Panc1 (cell line): ENCODE data around the gene PTGIS. TPM values are rescaled to one million over a fixed set of nuclear protein-coding genes. Genes with fewer than 3 reads are reported as not detected.

Source experiments
- ATAC-seq: fragments of 200-7000 bp; cut with Tn5 transposase; 2 replicates; pipeline ENCODE4 v1.9.1; 2020; ENCODE audit warnings: mild to moderate bottlenecking, moderate library complexity
- BruUV-seq: library from RNA; stranded (reverse); fragments of 400-500 nt; replicated peaks from 2 replicates; lab custom pipeline; 2021; lab: Mats Ljungman, UMichigan
- CTCF ChIA-PET: fragments of 300-600 bp; sonication (Branson Sonifier 250); formaldehyde crosslinking; loops from one replicate; lab custom pipeline; 2022; ENCODE audit warnings: antibody characterized with exemption; lab: Charles Lee
- POLR2A ChIA-PET: fragments of 300-600 bp; sonication (Branson Sonifier 250); formaldehyde crosslinking; loops from one replicate; lab custom pipeline; 2022; ENCODE audit warnings: antibody characterized with exemption; lab: Charles Lee
- DNase-seq: peaks from one replicate; pipeline ENCODE4 v3.0.0-alpha.2; 2010; ENCODE audit warnings: low read depth, low spot score
- H3K27ac ChIP-seq: 2 replicates; pipeline ENCODE4 v1.5.1; 2011; ENCODE audit warnings: mild to moderate bottlenecking, low read length, inconsistent platforms
- H3K27me3 ChIP-seq: fragments of 200-500 bp; sonication (Bioruptor generic); 2 replicates; pipeline ENCODE4 v1.6.0; 2014; ENCODE audit warnings: low read length, inconsistent platforms; ENCODE audit not compliant: control insufficient read depth, insufficient read depth
- H3K36me3 ChIP-seq: fragments of 200-500 bp; sonication (Bioruptor generic); 2 replicates; pipeline ENCODE4 v1.5.1; 2014; ENCODE audit warnings: inconsistent platforms, mild to moderate bottlenecking, low read length, moderate library complexity; ENCODE audit not compliant: control insufficient read depth, insufficient read depth
- H3K4me1 ChIP-seq: 2 replicates; pipeline ENCODE4 v1.5.1; 2011; ENCODE audit warnings: inconsistent platforms, mild to moderate bottlenecking, low read length, moderate library complexity; ENCODE audit not compliant: control insufficient read depth, insufficient read depth
- H3K4me3 ChIP-seq, 2 experiments: 2 replicates each; pipeline ENCODE4 v1.5.1; 2011 to 2012; ENCODE audit warnings: low read depth in 2 of 2, low read length in 2 of 2, mild to moderate bottlenecking in 2 of 2, inconsistent platforms in 1 of 2, moderate library complexity in 1 of 2
- H3K9me3 ChIP-seq: fragments of 200-500 bp; sonication (Bioruptor generic); 2 replicates; pipeline ENCODE4 v1.5.1; 2014; ENCODE audit warnings: low read depth, mild to moderate bottlenecking, inconsistent platforms, low read length, moderate library complexity; ENCODE audit not compliant: control insufficient read depth, insufficient read depth
- POLR2AphosphoS5 ChIP-seq: IDR thresholded peaks from 2 replicates; pipeline ENCODE4 v1.6.1; 2012; ENCODE audit warnings: mild to moderate bottlenecking, low read depth, low read length, moderate library complexity
- SIN3A ChIP-seq: IDR thresholded peaks from 2 replicates; pipeline ENCODE4 v1.6.1; 2012; ENCODE audit warnings: low read depth, mild to moderate bottlenecking, low read length, moderate library complexity, borderline replicate concordance; ENCODE audit not compliant: insufficient read depth
- TCF7L2 ChIP-seq: IDR thresholded peaks from 2 replicates; pipeline ENCODE4 v1.6.1; 2011; ENCODE audit warnings: mild to moderate bottlenecking, low read depth, low read length, inconsistent platforms
- in situ Hi-C: cut with HindIII; loops from 2 replicates; pipeline ENCODE4 v1.10.0; 2016; ENCODE audit warnings: low sequenced_read_pairs, low pct_unique_long_range_greater_than_20kb
- intact Hi-C: fragments of 100-400 bp; cut with micrococcal nuclease; formaldehyde crosslinking; loops from one replicate; pipeline ENCODE4 v1.10.0; 2022; ENCODE audit not compliant: unreplicated experiment
- total RNA-seq: library from RNA; stranded (reverse); gene quantifications from one replicate; pipeline ENCODE4 v1.2.1, GENCODE V29; 2021; ENCODE audit not compliant: unreplicated experiment
- TF ChIP-seq, protein P1 (sequence below), 2 experiments: IDR thresholded peaks; 2 replicates each; pipeline ENCODE4 v1.6.1; 2011 to 2012; ENCODE audit warnings: low read depth in 2 of 2, control low read depth in 1 of 2, low read length in 1 of 2, mild to moderate bottlenecking in 1 of 2, moderate library complexity in 1 of 2; ENCODE audit not compliant: insufficient read depth in 1 of 2
- TF ChIP-seq, protein P2 (sequence below): fragments of 450-650 bp; IDR thresholded peaks from 2 replicates; pipeline ENCODE4 v1.5.1; 2017; ENCODE audit warnings: mild to moderate bottlenecking

The PTGIS gene
- total RNA-seq, 1 experiment from 2014 or later = 4.4 TPM

- no peaks in the 10 kb centered on the region for H3K27me3 ChIP-seq
- no peak overlapping the region for H3K27ac ChIP-seq
- no peak overlapping the region for H3K4me3 ChIP-seq
- in situ Hi-C loops (no loop called here), intact Hi-C loops (no loop called here)
- H3K9me3 ChIP-seq = no peaks in the 10 kb centered on the region; the same call in 1 of the 2 replicates
- DNase-seq (no peak), ATAC-seq (no peak)
- ChIA-PET POLR2A (no interaction called here), CTCF (no interaction called here)
- no peaks in the 10 kb centered on the region for H3K4me1 ChIP-seq
- BruUV-seq = no TSS peak
- no peaks in the 10 kb centered on the region for H3K36me3 ChIP-seq
- TF ChIP-seq SIN3A (no peak), TCF7L2 (no peak), POLR2AphosphoS5 (no peak)
- TF ChIP-seq, protein P1, sequence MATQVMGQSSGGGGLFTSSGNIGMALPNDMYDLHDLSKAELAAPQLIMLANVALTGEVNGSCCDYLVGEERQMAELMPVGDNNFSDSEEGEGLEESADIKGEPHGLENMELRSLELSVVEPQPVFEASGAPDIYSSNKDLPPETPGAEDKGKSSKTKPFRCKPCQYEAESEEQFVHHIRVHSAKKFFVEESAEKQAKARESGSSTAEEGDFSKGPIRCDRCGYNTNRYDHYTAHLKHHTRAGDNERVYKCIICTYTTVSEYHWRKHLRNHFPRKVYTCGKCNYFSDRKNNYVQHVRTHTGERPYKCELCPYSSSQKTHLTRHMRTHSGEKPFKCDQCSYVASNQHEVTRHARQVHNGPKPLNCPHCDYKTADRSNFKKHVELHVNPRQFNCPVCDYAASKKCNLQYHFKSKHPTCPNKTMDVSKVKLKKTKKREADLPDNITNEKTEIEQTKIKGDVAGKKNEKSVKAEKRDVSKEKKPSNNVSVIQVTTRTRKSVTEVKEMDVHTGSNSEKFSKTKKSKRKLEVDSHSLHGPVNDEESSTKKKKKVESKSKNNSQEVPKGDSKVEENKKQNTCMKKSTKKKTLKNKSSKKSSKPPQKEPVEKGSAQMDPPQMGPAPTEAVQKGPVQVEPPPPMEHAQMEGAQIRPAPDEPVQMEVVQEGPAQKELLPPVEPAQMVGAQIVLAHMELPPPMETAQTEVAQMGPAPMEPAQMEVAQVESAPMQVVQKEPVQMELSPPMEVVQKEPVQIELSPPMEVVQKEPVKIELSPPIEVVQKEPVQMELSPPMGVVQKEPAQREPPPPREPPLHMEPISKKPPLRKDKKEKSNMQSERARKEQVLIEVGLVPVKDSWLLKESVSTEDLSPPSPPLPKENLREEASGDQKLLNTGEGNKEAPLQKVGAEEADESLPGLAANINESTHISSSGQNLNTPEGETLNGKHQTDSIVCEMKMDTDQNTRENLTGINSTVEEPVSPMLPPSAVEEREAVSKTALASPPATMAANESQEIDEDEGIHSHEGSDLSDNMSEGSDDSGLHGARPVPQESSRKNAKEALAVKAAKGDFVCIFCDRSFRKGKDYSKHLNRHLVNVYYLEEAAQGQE (IDR thresholded peaks at IDR 0.05; ENCODE audit: insufficient read depth in 1 of 2, low read depth in 2 of 2, low read length in 1 of 2) = no peak
- TF ChIP-seq, protein P2, sequence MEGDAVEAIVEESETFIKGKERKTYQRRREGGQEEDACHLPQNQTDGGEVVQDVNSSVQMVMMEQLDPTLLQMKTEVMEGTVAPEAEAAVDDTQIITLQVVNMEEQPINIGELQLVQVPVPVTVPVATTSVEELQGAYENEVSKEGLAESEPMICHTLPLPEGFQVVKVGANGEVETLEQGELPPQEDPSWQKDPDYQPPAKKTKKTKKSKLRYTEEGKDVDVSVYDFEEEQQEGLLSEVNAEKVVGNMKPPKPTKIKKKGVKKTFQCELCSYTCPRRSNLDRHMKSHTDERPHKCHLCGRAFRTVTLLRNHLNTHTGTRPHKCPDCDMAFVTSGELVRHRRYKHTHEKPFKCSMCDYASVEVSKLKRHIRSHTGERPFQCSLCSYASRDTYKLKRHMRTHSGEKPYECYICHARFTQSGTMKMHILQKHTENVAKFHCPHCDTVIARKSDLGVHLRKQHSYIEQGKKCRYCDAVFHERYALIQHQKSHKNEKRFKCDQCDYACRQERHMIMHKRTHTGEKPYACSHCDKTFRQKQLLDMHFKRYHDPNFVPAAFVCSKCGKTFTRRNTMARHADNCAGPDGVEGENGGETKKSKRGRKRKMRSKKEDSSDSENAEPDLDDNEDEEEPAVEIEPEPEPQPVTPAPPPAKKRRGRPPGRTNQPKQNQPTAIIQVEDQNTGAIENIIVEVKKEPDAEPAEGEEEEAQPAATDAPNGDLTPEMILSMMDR = no peak
Observed at GRCh38 chr20:49548371-49548947, 19.5 kb downstream of the PTGIS start.

DNA sequence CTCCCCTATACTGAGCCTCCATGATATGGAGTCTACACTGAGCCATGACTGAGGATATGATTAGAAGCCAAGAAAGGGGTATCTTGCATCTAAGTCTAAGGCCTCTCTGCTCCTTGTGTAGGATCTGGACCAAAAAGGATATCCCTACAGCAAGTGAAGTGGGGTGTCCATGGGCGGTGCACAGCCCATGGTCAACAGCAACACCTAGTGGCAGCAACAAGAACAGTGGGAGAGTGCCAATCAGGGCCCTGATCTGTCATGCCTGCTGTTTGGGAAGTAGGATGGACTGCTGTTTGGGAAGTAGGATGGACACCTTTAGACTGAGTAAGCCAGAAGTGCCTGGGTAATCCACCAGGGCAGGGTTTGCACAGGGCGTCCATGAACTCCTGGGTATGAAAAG lies 22.4 kb downstream of the PTGIS start:
- H3K27me3 ChIP-seq = no peaks in the 10 kb centered on the region
- CTCF ChIA-PET = no interaction called here
- no TSS peak for BruUV-seq
- no peak overlapping the region for H3K27ac ChIP-seq
- H3K4me3 ChIP-seq = no peak overlapping the region
- DNase-seq (no peak), ATAC-seq (no peak)
- POLR2A ChIA-PET = no interaction called here
- H3K4me1 ChIP-seq = peaks cover 6% of the 10 kb centered on the region; the same call in 1 of the 2 replicates
- in situ Hi-C loops = no loop called here
- no peaks in the 10 kb centered on the region for H3K36me3 ChIP-seq
- intact Hi-C loops = no loop called here
- H3K9me3 ChIP-seq = no peaks in the 10 kb centered on the region; the same call in 1 of the 2 replicates
- TF ChIP-seq, protein P2 = peak; percentile 42
- no peak for TF ChIP-seq POLR2AphosphoS5
